ENCODE measurements around the gene NOVA2. TPM values are rescaled to one million over a fixed set of nuclear protein-coding genes. Genes with fewer than 3 reads are reported as not detected.

The NOVA2 gene
- total and polyA plus RNA-seq, 2 of the 8 experiments (the other 6 are each of a cell fraction or from before 2014, with no cell fraction given) = 3.2 to 24.6 TPM

GRCh38 chr19:45895519-45895972 lies 78.1 kb downstream of the NOVA2 start:
- Histone ChIP-seq H3K18ac (ENCODE audit: extremely low read depth, low read length) (no peak overlapping the region), H4K91ac (replicated peaks; ENCODE audit: insufficient read length, low read length) (no peak overlapping the region), H2BK5ac (ENCODE audit: low read depth, low read length) (no peak overlapping the region), H2AK5ac (ENCODE audit: low read depth, low read length) (no peak overlapping the region), H3K36me3 (ENCODE audit: control insufficient read depth in 2 of 4, insufficient read depth in 4 of 4, low read length in 3 of 4) (peaks cover 0 to 4% (median 2%) of the 10 kb centered on the region in 4 experiments; a peak in 4 of 8 replicates), H3K4me1 (replicated peaks in 1 of 4; ENCODE audit: control insufficient read depth in 3 of 4, insufficient read depth in 4 of 4, low read length in 3 of 4) (no peaks in the 10 kb centered on the region), H3K9ac (replicated peaks in 1 of 4; ENCODE audit: extremely low read depth in 1 of 4, low read depth in 3 of 4, low read length in 3 of 4) (no peak overlapping the region), H3K23ac (ENCODE audit: insufficient read length) (no peak overlapping the region), H2AFZ (ENCODE audit: low read length) (no peak overlapping the region), H3K4ac (replicated peaks; ENCODE audit: insufficient read length, low read depth, low read length) (no peak overlapping the region), H3K79me1 (ENCODE audit: low read depth, low read length) (no peaks in the 10 kb centered on the region), H3K9me3 (ENCODE audit: insufficient read depth in 2 of 2, low read depth in 1 of 2, low read length in 1 of 2) (no peaks in the 10 kb centered on the region), H3K56ac (replicated peaks; ENCODE audit: insufficient read length, low read depth, low read length) (no peak overlapping the region), H2BK20ac (ENCODE audit: low read length) (no peak overlapping the region), H3K23me2 (ENCODE audit: low read depth, low read length) (no peaks in the 10 kb centered on the region), H4K8ac (ENCODE audit: extremely low read depth, insufficient read depth, low read length) (no peak overlapping the region), H2BK15ac (ENCODE audit: low read length) (no peak overlapping the region), H2BK12ac (ENCODE audit: low read depth, low read length) (no peak overlapping the region), H3K14ac (ENCODE audit: insufficient read length) (no peak overlapping the region), H3K27ac (ENCODE audit: low read depth, low read length) (no peak overlapping the region), H4K5ac (ENCODE audit: insufficient read length, low read depth, low read length) (no peak overlapping the region), H2BK120ac (replicated peaks; ENCODE audit: low read depth, low read length) (no peak overlapping the region), H3K27me3 (replicated peaks in 1 of 4; ENCODE audit: control insufficient read depth in 3 of 4, extremely low read depth in 1 of 4, insufficient read depth in 3 of 4, low read length in 3 of 4) (peaks cover 0 to 5% (median 1%) of the 10 kb centered on the region in 4 experiments; a peak in 3 of 7 replicates), H3K4me3 (ENCODE audit: extremely low read depth in 1 of 4, insufficient read depth in 2 of 4, low read depth in 3 of 4, low read length in 4 of 4) (no peak overlapping the region), H3K4me2 (ENCODE audit: insufficient read depth in 1 of 2, low read depth in 2 of 2, low read length in 2 of 2) (no peak overlapping the region), H4K20me1 (replicated peaks in 1 of 2; ENCODE audit: control insufficient read depth in 1 of 2, insufficient read depth in 2 of 2, low read length in 2 of 2) (peaks cover 0 to 2% of the 10 kb centered on the region in 2 experiments), H3K79me2 (ENCODE audit: control insufficient read depth in 1 of 2, insufficient read depth in 2 of 2, low read length in 2 of 2) (no peaks in the 10 kb centered on the region)
- 88% methylated on average over 9 of the region's 9 CpGs; no CpG with 5 or more reads in 1 of the 2 experiments for WGBS, 2 experiments (ENCODE audit: extremely low coverage in 1 of 2, insufficient coverage in 1 of 2, insufficient read length in 1 of 2, insufficient replicate concordance in 2 of 2, low coverage in 1 of 2, low lambda C conversion rate in 2 of 2, missing lambda C conversion rate in 1 of 2)
- no peak for DNase-seq (ENCODE audit: low read depth in 1 of 2, low spot score in 2 of 2)
- no peak for FAIRE-seq
- CTCF ChIA-PET (ENCODE audit: partially characterized antibody) = no interaction called here
- POLR2A ChIA-PET (ENCODE audit: partially characterized antibody) = no interaction called here
- TF ChIP-seq RBBP5 (IDR thresholded peaks at IDR 0.05; ENCODE audit: borderline replicate concordance, low read depth, low read length) (no peak), YY1 (IDR thresholded peaks at IDR 0.05; ENCODE audit: low read depth, low read length) (no peak), FOSL1 (IDR thresholded peaks at IDR 0.05; ENCODE audit: insufficient read depth, low read depth, low read length) (no peak), GABPA (IDR thresholded peaks at IDR 0.05; ENCODE audit: borderline replicate concordance, insufficient read depth, low read length) (no peak), GTF2F1 (IDR thresholded peaks at IDR 0.05; ENCODE audit: borderline replicate concordance, low read depth, low read length) (no peak), TEAD4 (IDR thresholded peaks at IDR 0.05; ENCODE audit: low read depth, low read length) (no peak), EGR1 (IDR thresholded peaks at IDR 0.05; ENCODE audit: borderline replicate concordance, low read depth, low read length) (no peak), KDM4A (IDR thresholded peaks at IDR 0.05; ENCODE audit: low read depth, low read length, severe bottlenecking) (no peak), POLR2AphosphoS5 (IDR thresholded peaks at IDR 0.05; ENCODE audit: low read depth, low read length) (no peak), SP2 (IDR thresholded peaks at IDR 0.05; ENCODE audit: low read length) (no peak), RNF2 (IDR thresholded peaks at IDR 0.05; ENCODE audit: borderline replicate concordance, low read depth, low read length, missing control alignments, poor library complexity, severe bottlenecking) (no peak), CBX8 (IDR thresholded peaks at IDR 0.05; ENCODE audit: borderline replicate concordance, low read depth, low read length) (no peak), SIX5 (IDR thresholded peaks at IDR 0.05; ENCODE audit: low read depth, low read length) (no peak), SRF (IDR thresholded peaks at IDR 0.05; ENCODE audit: low read depth, low read length) (no peak)
